Upper lobe of left lung (tissue), 6 donors: Measurements from ENCODE around the gene CALY. TPM values are rescaled to one million over a fixed set of nuclear protein-coding genes. Genes with fewer than 3 reads are reported as not detected.

Experiments used
- ATAC-seq, 2 donors: fragments of 200-7000 bp; cut with Tn5 transposase; one replicate each; pipeline ENCODE4 v1.9.1; 2022; ENCODE audit warnings: mild to moderate bottlenecking in 2 of 2, moderate library complexity in 2 of 2; ENCODE audit not compliant: low FRiP score in 2 of 2
- DNase-seq, 2 donors: peaks; one replicate each; pipeline ENCODE4 v3.0.0-alpha.2; 2019 to 2020
- H3K27ac ChIP-seq, 4 donors: fragments of 200-600 bp; sonication (generic); one replicate each; pipeline ENCODE4 v1.5.1; 2016 to 2019
- H3K27me3 ChIP-seq, 4 donors: fragments of 200-600 bp; sonication (generic); one replicate each; pipeline ENCODE4 v1.5.1; 2017 to 2019
- H3K36me3 ChIP-seq, 4 donors: fragments of 200-600 bp; sonication (generic); one replicate each; pipeline ENCODE4 v1.5.1; 2016 to 2019
- H3K4me1 ChIP-seq, 4 donors: fragments of 200-600 bp; sonication (generic); one replicate each; pipeline ENCODE4 v1.5.1; 2018 to 2019
- H3K4me3 ChIP-seq, 4 donors: fragments of 200-600 bp; sonication (generic); one replicate each; pipeline ENCODE4 v1.5.1; 2017 to 2019; ENCODE audit warnings: mild to moderate bottlenecking in 2 of 4, moderate library complexity in 1 of 4
- H3K9me3 ChIP-seq, 4 donors: fragments of 200-600 bp; sonication (generic); one replicate each; pipeline ENCODE4 v1.5.1; 2018 to 2019
- EP300 ChIP-seq, 4 donors: sonication (generic); formaldehyde crosslinking; IDR thresholded peaks; one replicate each; pipeline ENCODE4 v1.5.1; 2017; ENCODE audit warnings: antibody characterized with exemption in 4 of 4, control low read depth in 2 of 4
- POLR2A ChIP-seq, 4 donors: fragments of 450-650 bp; IDR thresholded peaks; one replicate each; pipeline ENCODE4 v1.5.1; 2016 to 2017; ENCODE audit warnings: antibody characterized with exemption in 4 of 4, mild to moderate bottlenecking in 2 of 4
- POLR2AphosphoS5 ChIP-seq, 2 donors: sonication (generic); formaldehyde crosslinking; IDR thresholded peaks; one replicate each; pipeline ENCODE4 v1.5.1; 2017; ENCODE audit warnings: antibody characterized with exemption in 2 of 2
- WGBS, 2 donors: methylation state at CpG; one replicate each; pipeline ENCODE4 v1.1.5; 2017 to 2018; 5-methylcytosine and 5-hydroxymethylcytosine counted together
- total RNA-seq, 6 donors: library from RNA; depleted of rRNA in 4 of 6; stranded (reverse); fragments of >200 nt in 4 of 6; gene quantifications; one replicate each; pipeline versions ENCODE4 v1.1.0 to v1.2.1, GENCODE V29; 2016 to 2021
- TF ChIP-seq, protein P1 (sequence below), 6 experiments: fragments of 450-650 bp in 4 of 6; fragments of 200-600 bp in 2 of 6; sonication (generic) in 2 of 6; IDR thresholded peaks; one replicate each; pipeline ENCODE4 v1.5.1; 2016 to 2019; ENCODE audit warnings: antibody characterized with exemption in 6 of 6
- donor health status: DM: no; HTN: no; CAD: no; lungs with moderate emphysema.
- donor health status: DM: no; HTN: yes; CAD: no; lungs with severe emphysema.

The CALY gene
- total RNA-seq, 6 donors from 2014 or later, result 7.4 TPM; not detected in 5

DNA sequence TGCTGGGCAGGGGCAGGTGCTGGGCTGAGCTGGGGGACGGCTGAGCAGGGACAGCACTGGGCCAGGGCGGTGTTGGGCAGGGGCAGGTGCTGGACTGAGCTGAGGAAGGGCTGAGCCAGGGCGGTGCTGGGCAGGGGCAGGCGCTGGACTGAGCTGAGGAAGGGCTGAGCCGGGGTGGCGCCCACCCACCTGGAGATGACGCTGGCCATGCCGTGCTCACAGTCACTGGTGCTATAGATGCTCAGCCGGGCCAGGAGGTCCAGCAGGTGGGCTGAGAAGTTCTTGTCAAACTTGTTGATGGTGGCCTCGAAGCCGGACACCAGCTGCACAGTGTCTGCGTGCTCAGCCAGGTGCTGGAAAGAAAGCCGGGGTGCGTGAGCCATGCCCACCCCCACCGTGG is 55.6 kb downstream of the CALY start:
- Histone ChIP-seq H3K27ac (no peak overlapping the region), H3K9me3 (no peaks in the 10 kb centered on the region), H3K4me3 (no peak overlapping the region), H3K4me1 (peaks cover 15 to 38% (median 27%) of the 10 kb centered on the region in 4 donors), H3K27me3 (peaks cover 0 to 3% (median 0%) of the 10 kb centered on the region in 4 donors), H3K36me3 (peaks cover 30 to 76% (median 61%) of the 10 kb centered on the region in 4 donors)
- no peak for TF ChIP-seq POLR2A (IDR thresholded peaks at IDR 0.05)
- no peak for TF ChIP-seq EP300 (IDR thresholded peaks at IDR 0.05)
- TF ChIP-seq, protein P1, sequence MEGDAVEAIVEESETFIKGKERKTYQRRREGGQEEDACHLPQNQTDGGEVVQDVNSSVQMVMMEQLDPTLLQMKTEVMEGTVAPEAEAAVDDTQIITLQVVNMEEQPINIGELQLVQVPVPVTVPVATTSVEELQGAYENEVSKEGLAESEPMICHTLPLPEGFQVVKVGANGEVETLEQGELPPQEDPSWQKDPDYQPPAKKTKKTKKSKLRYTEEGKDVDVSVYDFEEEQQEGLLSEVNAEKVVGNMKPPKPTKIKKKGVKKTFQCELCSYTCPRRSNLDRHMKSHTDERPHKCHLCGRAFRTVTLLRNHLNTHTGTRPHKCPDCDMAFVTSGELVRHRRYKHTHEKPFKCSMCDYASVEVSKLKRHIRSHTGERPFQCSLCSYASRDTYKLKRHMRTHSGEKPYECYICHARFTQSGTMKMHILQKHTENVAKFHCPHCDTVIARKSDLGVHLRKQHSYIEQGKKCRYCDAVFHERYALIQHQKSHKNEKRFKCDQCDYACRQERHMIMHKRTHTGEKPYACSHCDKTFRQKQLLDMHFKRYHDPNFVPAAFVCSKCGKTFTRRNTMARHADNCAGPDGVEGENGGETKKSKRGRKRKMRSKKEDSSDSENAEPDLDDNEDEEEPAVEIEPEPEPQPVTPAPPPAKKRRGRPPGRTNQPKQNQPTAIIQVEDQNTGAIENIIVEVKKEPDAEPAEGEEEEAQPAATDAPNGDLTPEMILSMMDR (IDR thresholded peaks at IDR 0.05), result no peak
- no peak for TF ChIP-seq POLR2AphosphoS5 (IDR thresholded peaks at IDR 0.05)
- DNase-seq (peak in 1 of 2 donors; percentile 66), ATAC-seq (no peak)
- WGBS, 2 donors, result 93 to 97% methylated on average over 10 to 14 of the region's 15 CpGs

DNA sequence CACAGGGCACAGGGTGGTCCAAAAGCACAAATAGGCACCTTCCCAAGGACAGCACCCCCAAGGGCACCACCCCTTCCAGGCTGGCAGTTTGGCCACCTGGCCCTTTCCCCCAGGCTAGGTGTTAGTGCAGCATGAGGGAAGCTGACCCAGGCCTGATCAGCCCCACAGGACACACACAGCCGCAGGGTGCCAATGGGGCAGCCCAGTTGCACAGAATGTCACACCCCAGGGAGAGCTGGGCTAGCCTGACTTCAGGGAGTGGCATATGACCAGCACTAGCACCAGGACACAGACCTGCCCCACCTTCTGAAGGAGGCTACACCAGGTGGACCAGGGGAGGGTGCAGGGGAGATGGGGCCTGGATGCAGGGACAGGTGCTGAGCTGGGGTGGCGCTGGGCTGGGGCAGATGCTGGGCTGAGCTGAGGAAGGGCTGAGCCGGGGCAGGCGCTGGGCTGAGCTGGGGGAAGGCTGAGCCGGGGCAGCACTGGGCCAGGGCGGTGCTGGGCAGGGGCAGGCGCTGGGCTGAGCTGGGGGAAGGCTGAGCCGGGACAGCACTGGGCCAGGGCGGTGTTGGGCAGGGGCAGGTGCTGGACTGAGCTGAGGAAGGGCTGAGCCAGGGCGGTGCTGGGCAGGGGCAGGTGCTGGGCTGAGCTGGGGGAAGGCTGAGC is 56.2 kb downstream of the CALY start:
- Histone ChIP-seq H3K4me3 (no peak overlapping the region), H3K27ac (peak overlapping the region; percentile 2 to 89 (median 85)), H3K36me3 (peaks cover 30 to 70% (median 57%) of the 10 kb centered on the region in 4 donors), H3K9me3 (no peaks in the 10 kb centered on the region), H3K27me3 (peaks cover 0 to 4% (median 0%) of the 10 kb centered on the region in 4 donors), H3K4me1 (peaks cover 16 to 44% (median 29%) of the 10 kb centered on the region in 4 donors)
- ATAC-seq (no peak), DNase-seq (peak in 1 of 2 donors; percentile 73)
- WGBS, 2 donors, result 57 to 93% methylated on average over 2 to 10 of the region's 10 CpGs
- TF ChIP-seq, protein P1 (IDR thresholded peaks at IDR 0.05), result no peak
- TF ChIP-seq POLR2AphosphoS5 (IDR thresholded peaks at IDR 0.05) (no peak), POLR2A (IDR thresholded peaks at IDR 0.05) (no peak), EP300 (IDR thresholded peaks at IDR 0.05) (no peak)

DNA sequence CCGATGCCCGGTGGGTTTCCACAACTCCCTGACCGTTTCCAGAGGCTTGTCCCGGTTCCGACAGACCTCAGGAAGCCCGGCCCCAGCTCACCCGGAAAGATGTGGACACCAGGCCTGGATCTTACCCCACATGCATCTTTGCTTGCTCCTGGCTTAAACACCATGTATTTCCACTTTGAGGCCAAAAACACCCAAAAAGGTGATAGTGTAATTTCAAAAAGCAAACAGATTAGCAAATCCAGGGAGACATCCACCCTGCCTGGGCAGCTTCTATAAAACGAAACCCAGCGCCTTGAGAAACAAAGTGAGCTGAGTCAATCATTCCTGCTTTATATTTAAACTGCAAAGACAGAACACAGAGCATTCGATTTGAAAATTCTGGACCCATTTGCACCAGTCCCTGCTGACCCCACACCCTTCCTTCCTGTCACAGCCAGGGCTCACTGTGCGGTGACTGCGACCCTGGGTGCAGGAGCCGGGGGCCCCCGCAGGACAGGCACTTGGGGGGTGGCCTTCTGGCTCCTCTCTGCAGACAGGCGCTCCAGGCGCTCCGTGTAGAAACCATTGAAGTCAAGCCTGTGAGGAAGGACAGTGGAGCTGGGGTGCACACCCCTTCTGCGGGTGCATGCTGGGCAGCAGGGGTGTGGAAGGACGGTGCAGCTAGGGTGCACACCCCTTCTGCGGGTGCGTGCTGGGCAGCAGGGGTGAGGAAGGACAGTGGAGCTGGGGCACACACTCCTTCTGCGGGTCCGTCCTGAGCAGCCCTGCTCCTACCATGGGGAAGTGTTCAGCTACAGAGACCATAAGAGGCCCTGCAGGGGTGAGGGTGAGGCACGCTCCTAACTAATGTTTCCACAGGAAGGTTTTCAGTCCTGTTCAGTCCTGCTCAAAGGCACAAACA is 57.1 kb downstream of the CALY start:
- Histone ChIP-seq H3K4me1 (peaks cover 16 to 53% (median 39%) of the 10 kb centered on the region in 4 donors), H3K4me3 (peak overlapping the region in 1 of 4 donors; percentile 12), H3K9me3 (no peaks in the 10 kb centered on the region), H3K36me3 (peaks cover 23 to 61% (median 47%) of the 10 kb centered on the region in 4 donors), H3K27me3 (peaks cover 0 to 4% (median 0%) of the 10 kb centered on the region in 4 donors), H3K27ac (peak overlapping the region; percentile 82 to 89 (median 87))
- peak in 1 of 2 donors; percentile 64 for DNase-seq
- no peak for ATAC-seq
- no peak for TF ChIP-seq EP300 (IDR thresholded peaks at IDR 0.05)
- TF ChIP-seq, protein P1 (IDR thresholded peaks at IDR 0.05), result no peak
- WGBS, 2 donors, result 62 to 70% methylated on average over 15 to 24 of the region's 24 CpGs

DNA sequence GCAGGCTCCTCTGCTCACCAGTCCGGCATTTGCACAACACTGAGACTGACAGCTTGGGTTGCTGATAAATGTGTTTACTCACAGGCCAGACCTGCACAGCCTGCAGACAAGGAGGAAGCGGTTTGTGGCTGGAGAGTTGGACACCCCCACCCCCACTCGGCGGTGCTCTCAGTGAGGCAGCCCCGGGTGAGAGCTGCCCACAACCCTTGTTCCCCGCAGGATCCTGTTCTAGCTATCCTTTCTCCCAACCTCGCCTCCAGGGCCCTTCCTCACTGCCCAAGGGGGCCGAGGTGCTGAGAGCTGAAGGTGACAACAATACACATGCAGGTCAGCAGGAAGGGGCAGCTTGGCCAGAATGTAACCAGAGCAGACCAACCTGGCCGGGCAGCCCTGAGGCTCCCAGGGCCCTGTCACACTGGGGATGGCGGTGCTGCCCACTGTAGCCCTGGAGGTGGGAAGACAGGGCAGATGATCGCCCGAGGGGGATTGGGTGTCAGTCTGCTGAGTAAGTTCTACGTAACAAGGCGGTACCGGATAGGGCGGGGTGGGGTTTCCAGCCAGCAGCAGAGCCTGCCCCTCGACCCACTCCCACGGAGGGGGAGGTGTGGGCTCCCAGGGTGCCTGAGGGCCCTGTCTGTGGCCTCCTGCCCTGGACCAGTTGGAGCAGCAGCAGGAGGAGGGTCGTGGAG is 58.0 kb downstream of the CALY start:
- ATAC-seq, result peak; percentile 44 to 51
- Histone ChIP-seq H3K27ac (peak overlapping the region; percentile 82 to 89 (median 87)), H3K4me1 (peaks cover 16 to 55% (median 40%) of the 10 kb centered on the region in 4 donors), H3K27me3 (peaks cover 0 to 4% (median 0%) of the 10 kb centered on the region in 4 donors), H3K36me3 (peaks cover 16 to 53% (median 39%) of the 10 kb centered on the region in 4 donors), H3K4me3 (peak overlapping the region in 1 of 4 donors; percentile 12), H3K9me3 (no peaks in the 10 kb centered on the region)
- 46 to 62% methylated on average over 18 of the region's 19 CpGs for WGBS, 2 donors
- peak; percentile 64 to 83 for DNase-seq
- peak in 1 of 4 donors; percentile 60 for TF ChIP-seq POLR2A (IDR thresholded peaks at IDR 0.05)
- TF ChIP-seq, protein P1 (IDR thresholded peaks at IDR 0.05), result no peak
- no peak for TF ChIP-seq EP300 (IDR thresholded peaks at IDR 0.05)
- TF ChIP-seq POLR2AphosphoS5 (IDR thresholded peaks at IDR 0.05), result peak in 1 of 2 donors; percentile 23
